Dermis blood vessel endothelial cell (primary cell): Measurements from ENCODE around the gene SDCBP2. TPM values are rescaled to one million over a fixed set of nuclear protein-coding genes. Genes with fewer than 3 reads are reported as not detected.

ENCODE experiments used
- DNase-seq: peaks from one replicate; pipeline ENCODE4 v3.0.0; 2010
- total RNA-seq: library from RNA; depleted of rRNA; stranded (reverse); fragments of >200 nt; gene quantifications from 2 replicates; pipeline ENCODE4 v1.2.3, GENCODE V29; 2014

The SDCBP2 gene
- total RNA-seq, 1 donor from 2014 or later, result 4.6 TPM

DNA sequence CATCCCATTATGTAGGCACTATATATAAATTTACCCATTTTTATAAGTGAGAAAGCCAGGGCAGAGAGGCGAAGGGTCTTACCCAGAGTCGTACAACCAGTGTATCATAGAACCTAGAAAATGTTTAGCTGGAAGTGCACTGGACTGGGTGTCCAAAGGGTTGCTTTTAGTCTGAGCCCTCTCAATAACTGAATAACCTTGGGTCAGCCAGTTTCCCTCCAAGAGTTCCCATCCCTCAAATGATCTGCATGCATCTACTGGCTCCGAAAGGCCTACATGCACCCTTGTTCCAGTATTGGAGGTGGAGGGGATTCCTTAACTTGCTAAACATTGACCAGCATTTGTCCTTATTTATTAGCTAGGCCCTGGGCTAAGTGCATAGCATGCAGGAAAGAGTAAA lies 59.1 kb downstream of the SDCBP2 start:
- no peak for DNase-seq

DNA sequence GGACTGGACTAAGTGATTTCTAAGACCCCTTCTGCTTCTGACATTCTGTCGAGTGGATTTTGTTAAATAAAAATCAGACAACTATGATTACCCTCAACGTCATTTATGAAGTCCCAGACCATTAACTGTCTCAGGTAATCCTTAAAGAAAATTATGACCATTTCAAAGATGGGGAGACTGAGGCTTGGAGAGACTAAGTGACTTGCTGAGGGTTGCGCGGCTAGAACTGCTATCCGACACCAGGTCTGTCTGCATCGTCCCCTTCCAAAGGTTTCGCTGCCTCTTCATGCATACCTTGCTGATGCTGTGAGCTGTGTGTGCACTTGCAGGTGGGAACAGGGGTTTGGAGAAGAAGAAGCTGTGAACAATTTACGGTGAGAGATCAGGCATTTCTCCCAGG lies 59.7 kb downstream of the SDCBP2 start:
- DNase-seq, result no peak

GRCh38 chr20:1267809-1268374 lies 61.0 kb downstream of the SDCBP2 start:
- no peak for DNase-seq

GRCh38 chr20:1267161-1267560 lies 61.8 kb downstream of the SDCBP2 start:
- no peak for DNase-seq

GRCh38 chr20:1266167-1266973 lies 62.6 kb downstream of the SDCBP2 start, which contains the start of gene SNPH:
SNPH (plus strand) TSS chr20:1266294; CDS start chr20:1296240, 29,946 bp downstream.
- DNase-seq, result peak; percentile 76

DNA sequence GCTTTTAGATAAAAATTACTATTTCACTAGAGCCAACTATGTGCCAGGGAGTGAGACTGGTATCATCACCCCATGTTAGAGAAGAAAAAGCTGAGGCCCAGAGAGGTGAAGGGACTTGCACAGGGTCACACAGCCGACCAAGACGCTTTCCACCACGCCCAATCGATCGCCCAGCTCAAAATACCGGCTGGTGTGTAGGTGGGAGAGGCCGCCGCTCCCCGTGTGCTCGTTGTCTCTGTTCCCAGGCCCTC lies 63.1 kb downstream of the SDCBP2 start:
- peak; percentile 8 for DNase-seq

DNA sequence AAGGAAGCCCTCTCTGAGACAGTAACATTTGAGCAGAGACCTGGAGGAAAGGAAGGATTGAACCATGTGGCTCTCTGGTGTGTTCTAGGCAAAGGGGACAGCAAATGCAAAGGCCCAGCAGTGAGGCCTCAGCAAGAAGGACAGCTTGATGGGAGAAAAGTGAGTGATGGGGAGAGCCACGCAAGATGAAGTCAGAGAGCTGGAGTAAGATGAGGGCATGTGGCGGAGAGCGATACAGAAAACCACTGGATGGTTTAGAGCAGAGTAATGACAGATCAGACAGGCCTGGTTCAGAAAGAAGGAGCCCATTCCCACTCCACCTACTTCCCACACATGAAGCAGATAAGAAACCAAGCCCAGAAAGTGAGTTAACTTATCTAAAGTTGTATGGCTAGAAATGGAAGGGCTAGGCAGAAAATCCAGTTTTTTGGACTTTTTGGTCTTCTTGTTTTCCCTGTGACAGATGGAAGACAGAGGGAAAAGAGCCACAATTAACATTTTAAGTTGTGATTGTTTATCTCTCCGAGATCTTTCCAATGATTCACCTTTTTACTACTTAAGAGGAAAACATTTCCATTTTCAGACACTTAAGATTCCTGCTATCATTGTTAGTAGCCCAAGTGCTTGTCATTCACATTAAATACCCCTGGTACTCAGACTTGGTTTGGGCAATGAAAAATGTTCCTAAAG lies 63.6 kb downstream of the SDCBP2 start:
- DNase-seq, result no peak

DNA sequence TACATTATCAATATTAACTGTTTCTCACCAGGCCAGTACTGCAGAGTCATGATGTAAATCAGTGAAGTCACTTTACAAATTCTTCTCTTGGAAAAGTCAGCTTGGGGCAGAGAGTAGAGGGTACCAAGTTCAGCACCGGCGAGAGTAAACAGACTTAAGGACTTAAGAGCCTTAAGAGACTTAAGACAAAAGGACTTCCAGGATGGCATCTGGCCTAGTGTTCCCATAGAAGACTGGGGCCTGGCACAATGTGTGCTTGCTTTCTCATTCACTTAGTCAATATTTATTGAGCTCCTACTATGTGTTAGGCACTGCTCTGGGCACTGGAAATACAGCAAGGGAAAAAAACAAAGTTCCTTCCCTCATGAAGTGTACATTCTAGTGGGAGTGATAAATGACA lies 64.2 kb downstream of the SDCBP2 start:
- DNase-seq, result no peak

- DNase-seq, result peak; percentile 23
Observed at GRCh38 chr20:1263853-1264252, 65.1 kb downstream of the SDCBP2 start.

Other genes with a start within 250 kb of the SDCBP2 start
- gene PSMF1, start 210.5 kb downstream of the SDCBP2 start, total RNA-seq, result 32.7 and 65.0 TPM in 2 replicates
- 0.34 and 0.60 TPM in 2 replicates for gene TMEM74B, start 144.2 kb downstream of the SDCBP2 start, total RNA-seq
- not detected in 2 replicates for gene C20orf202, start 125.7 kb downstream of the SDCBP2 start, total RNA-seq
- gene RAD21L1, start 103.1 kb downstream of the SDCBP2 start, total RNA-seq, result not detected in 2 replicates
- 6.2 and 6.3 TPM in 2 replicates for gene SNPH, start 62.8 kb downstream of the SDCBP2 start, total RNA-seq
- gene FKBP1A, start 63.9 kb upstream of the SDCBP2 start, total RNA-seq, result 269 and 390 TPM in 2 replicates
- gene NSFL1C, start 137.7 kb upstream of the SDCBP2 start, total RNA-seq, result 28.8 and 39.6 TPM in 2 replicates
- 0.51 and 1.3 TPM in 2 replicates for gene SIRPB2, start 162.3 kb upstream of the SDCBP2 start, total RNA-seq
- not detected in 2 replicates for gene SIRPD, start 228.6 kb upstream of the SDCBP2 start, total RNA-seq